Upper lobe of right lung (tissue), 1 donor: ENCODE measurements around the gene HOXB2. TPM values are rescaled to one million over a fixed set of nuclear protein-coding genes. Genes with fewer than 3 reads are reported as not detected.

Experiments used
- ATAC-seq: fragments of 200-7000 bp; cut with Tn5 transposase; one replicate; pipeline ENCODE4 v1.9.1; 2020; ENCODE audit warnings: mild to moderate bottlenecking, moderate library complexity
- DNase-seq: peaks from one replicate; pipeline ENCODE4 v3.0.0-alpha.2; 2020
- H3K27ac ChIP-seq: fragments of 200-600 bp; one replicate; pipeline ENCODE4 v1.8.0; 2022
- H3K27me3 ChIP-seq: fragments of 200-600 bp; one replicate; pipeline ENCODE4 v1.8.0; 2022; ENCODE audit warnings: mild to moderate bottlenecking
- H3K36me3 ChIP-seq: fragments of 200-600 bp; one replicate; pipeline ENCODE4 v1.8.0; 2022
- H3K4me1 ChIP-seq: fragments of 200-600 bp; one replicate; pipeline ENCODE4 v1.8.0; 2022
- H3K4me3 ChIP-seq: fragments of 200-600 bp; one replicate; pipeline ENCODE4 v1.8.0; 2022; ENCODE audit warnings: mild to moderate bottlenecking
- H3K9me3 ChIP-seq: fragments of 200-600 bp; one replicate; pipeline ENCODE4 v1.8.0; 2022
- CTCF ChIP-seq: fragments of 200-600 bp; IDR thresholded peaks from one replicate; pipeline ENCODE4 v1.8.0; 2022; ENCODE audit warnings: antibody characterized with exemption
- intact Hi-C: fragments of 100-400 bp; cut with DNase I; formaldehyde crosslinking; loops from one replicate; pipeline ENCODE4 v1.11.0; 2022
- total RNA-seq: library from RNA; stranded (reverse); fragmentation: NEBNext Ultra II Directional; extraction: Animal tissue kit (Norgen Biotek cat#: 25700); gene quantifications from one replicate; pipeline ENCODE4 v1.2.1, GENCODE V29; 2021
- donor health status: DM: no; HTN: yes; CAD: no; lungs with severe emphysema.

Gene HOXB2
- total RNA-seq, 1 donor from 2014 or later = 11.0 TPM

- TF ChIP-seq CTCF = no peak
- no peak for ATAC-seq
- Histone ChIP-seq H3K27ac (peak overlapping the region; percentile 55), H3K4me1 (peaks cover 2% of the 10 kb centered on the region), H3K36me3 (no peaks in the 10 kb centered on the region), H3K9me3 (no peaks in the 10 kb centered on the region), H3K4me3 (no peak overlapping the region), H3K27me3 (peaks cover 43% of the 10 kb centered on the region)
- intact Hi-C loops = no loop called here
- peak; percentile 25 for DNase-seq
Measured at GRCh38 chr17:48551214-48551555, 6.3 kb upstream of the HOXB2 start.

GRCh38 chr17:48550502-48551213 is 5.7 kb upstream of the HOXB2 start:
- DNase-seq = no peak
- no peak for TF ChIP-seq CTCF
- Histone ChIP-seq H3K4me3 (no peak overlapping the region), H3K27ac (peak overlapping the region; percentile 66), H3K4me1 (peaks cover under 1% of the 10 kb centered on the region), H3K27me3 (peaks cover 45% of the 10 kb centered on the region), H3K9me3 (no peaks in the 10 kb centered on the region), H3K36me3 (no peaks in the 10 kb centered on the region)
- intact Hi-C loops = no loop called here
- no peak for ATAC-seq

GRCh38 chr17:48549914-48550501 is 5.1 kb upstream of the HOXB2 start:
- no peak overlapping the region for H3K4me3 ChIP-seq

GRCh38 chr17:48549281-48549630 is 4.3 kb upstream of the HOXB2 start:
- no peak for TF ChIP-seq CTCF
- H3K4me3 ChIP-seq = no peak overlapping the region
- H3K36me3 ChIP-seq = no peaks in the 10 kb centered on the region
- intact Hi-C loops = no loop called here
- peak overlapping the region; percentile 66 for H3K27ac ChIP-seq
- ATAC-seq (no peak), DNase-seq (no peak)
- H3K9me3 ChIP-seq = no peaks in the 10 kb centered on the region
- H3K4me1 ChIP-seq = peaks cover 8% of the 10 kb centered on the region
- H3K27me3 ChIP-seq = peaks cover 50% of the 10 kb centered on the region

More at GRCh38 chr17:48549914-48550501, 5.1 kb upstream of the HOXB2 start:
- no peaks in the 10 kb centered on the region for H3K36me3 ChIP-seq
- H3K27me3 ChIP-seq = peaks cover 52% of the 10 kb centered on the region
- ATAC-seq (no peak), DNase-seq (no peak)
- intact Hi-C loops = no loop called here
- H3K9me3 ChIP-seq = no peaks in the 10 kb centered on the region
- peak overlapping the region; percentile 66 for H3K27ac ChIP-seq
- H3K4me1 ChIP-seq = peaks cover 7% of the 10 kb centered on the region
- TF ChIP-seq CTCF = no peak

- no peak for ATAC-seq
- no peak for DNase-seq
- Histone ChIP-seq H3K27me3 (peaks cover 50% of the 10 kb centered on the region), H3K27ac (peak overlapping the region; percentile 66), H3K4me3 (no peak overlapping the region), H3K4me1 (peaks cover 8% of the 10 kb centered on the region), H3K36me3 (no peaks in the 10 kb centered on the region), H3K9me3 (no peaks in the 10 kb centered on the region)
- intact Hi-C loops = no loop called here
- no peak for TF ChIP-seq CTCF
Measured at GRCh38 chr17:48548523-48549280, 3.8 kb upstream of the HOXB2 start.
